HEK293T (cell line): ENCODE results near the gene GAREM1.

Source experiments
- ARNT ChIP-seq: fragments of 450-650 bp; IDR thresholded peaks from 2 replicates; pipeline ENCODE4 v1.6.1; 2017; ENCODE audit warnings: mild to moderate bottlenecking
- BHLHE40 ChIP-seq: fragments of 450-650 bp; IDR thresholded peaks from 2 replicates; pipeline ENCODE4 v1.6.1; 2016; ENCODE audit warnings: mild to moderate bottlenecking, moderate library complexity, borderline replicate concordance
- CTBP1 ChIP-seq: fragments of 450-650 bp; IDR thresholded peaks from 2 replicates; pipeline ENCODE4 v1.6.1; 2016; ENCODE audit warnings: borderline replicate concordance
- ELF4 ChIP-seq: fragments of 450-650 bp; IDR thresholded peaks from 2 replicates; pipeline ENCODE4 v1.6.1; 2017; ENCODE audit warnings: antibody characterized with exemption
- FOXK2 ChIP-seq: fragments of 450-650 bp; IDR thresholded peaks from 2 replicates; pipeline ENCODE4 v1.6.1; 2016; ENCODE audit warnings: mild to moderate bottlenecking
- FOXM1 ChIP-seq: fragments of 450-650 bp; IDR thresholded peaks from 2 replicates; pipeline ENCODE4 v1.6.1; 2017; ENCODE audit warnings: mild to moderate bottlenecking, borderline replicate concordance
- HDGF ChIP-seq: fragments of 450-650 bp; IDR thresholded peaks from 2 replicates; pipeline ENCODE4 v1.6.1; 2017; ENCODE audit warnings: antibody characterized with exemption, borderline replicate concordance
- L3MBTL2 ChIP-seq: fragments of 450-650 bp; conservative IDR thresholded peaks from 2 replicates; pipeline ENCODE4 v1.6.1; 2016; ENCODE audit warnings: mild to moderate bottlenecking
- LEF1 ChIP-seq: fragments of 450-650 bp; IDR thresholded peaks from 2 replicates; pipeline ENCODE4 v1.6.1; 2017; ENCODE audit warnings: mild to moderate bottlenecking, borderline replicate concordance
- NFRKB ChIP-seq: fragments of 450-650 bp; IDR thresholded peaks from 2 replicates; pipeline ENCODE4 v1.6.1; 2016; ENCODE audit warnings: mild to moderate bottlenecking, moderate library complexity
- SP1 ChIP-seq: fragments of 450-650 bp; IDR thresholded peaks from 2 replicates; pipeline ENCODE4 v1.6.1; 2017
- TARDBP ChIP-seq: fragments of 450-650 bp; IDR thresholded peaks from 2 replicates; pipeline ENCODE4 v1.6.1; 2016
- TF ChIP-seq, protein P1 (sequence below): fragments of 450-650 bp; IDR thresholded peaks from 2 replicates; pipeline ENCODE4 v1.6.1; 2016

DNA sequence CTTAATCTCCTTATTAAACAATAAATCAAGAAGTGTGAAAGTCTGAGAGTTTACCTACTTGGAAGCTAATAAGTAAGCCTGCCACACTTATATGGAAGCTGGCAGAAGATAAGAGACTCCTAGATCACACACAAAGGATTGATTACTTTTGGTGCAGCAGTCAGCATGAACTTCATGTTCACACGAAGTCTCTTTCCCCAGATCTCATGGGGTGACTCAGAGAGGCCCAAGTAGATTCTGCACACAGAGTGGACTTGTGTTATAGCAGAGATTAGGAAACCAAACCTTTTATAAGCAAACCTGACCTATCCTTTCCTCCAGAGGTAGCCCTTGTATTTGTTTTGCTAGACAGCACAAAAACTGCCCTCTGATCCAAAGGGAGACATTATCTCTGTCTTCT, 9.9 kb upstream of the GAREM1 start:
- TF ChIP-seq ELF4 (no peak), SP1 (no peak), HDGF (no peak), FOXM1 (no peak), BHLHE40 (no peak), TARDBP (no peak), FOXK2 (no peak), CTBP1 (no peak), ARNT (no peak), LEF1 (no peak), NFRKB (no peak), L3MBTL2 (no peak)
- TF ChIP-seq, protein P1, sequence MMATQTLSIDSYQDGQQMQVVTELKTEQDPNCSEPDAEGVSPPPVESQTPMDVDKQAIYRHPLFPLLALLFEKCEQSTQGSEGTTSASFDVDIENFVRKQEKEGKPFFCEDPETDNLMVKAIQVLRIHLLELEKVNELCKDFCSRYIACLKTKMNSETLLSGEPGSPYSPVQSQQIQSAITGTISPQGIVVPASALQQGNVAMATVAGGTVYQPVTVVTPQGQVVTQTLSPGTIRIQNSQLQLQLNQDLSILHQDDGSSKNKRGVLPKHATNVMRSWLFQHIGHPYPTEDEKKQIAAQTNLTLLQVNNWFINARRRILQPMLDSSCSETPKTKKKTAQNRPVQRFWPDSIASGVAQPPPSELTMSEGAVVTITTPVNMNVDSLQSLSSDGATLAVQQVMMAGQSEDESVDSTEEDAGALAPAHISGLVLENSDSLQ = no peak
